H9 (cell line): Measurements from ENCODE around the gene UBE2E3. TPM values are rescaled to one million over a fixed set of nuclear protein-coding genes. Genes with fewer than 3 reads are reported as not detected.

Experiments used
- DNase-seq: peaks from one replicate; pipeline ENCODE4 v3.0.0-alpha.2; 2017
- H2AFZ ChIP-seq: one replicate; pipeline ENCODE4 v1.6.1; 2013; ENCODE audit warnings: mild to moderate bottlenecking, low read length, control low read depth, moderate library complexity
- H2AK5ac ChIP-seq: 2 replicates; pipeline ENCODE4 v1.6.1; 2013; ENCODE audit warnings: low read length, control low read depth, mixed read lengths; ENCODE audit not compliant: insufficient read length
- H2BK120ac ChIP-seq: one replicate; pipeline ENCODE4 v1.6.1; 2013; ENCODE audit warnings: low read depth, mild to moderate bottlenecking, low read length, control low read depth, inconsistent platforms; ENCODE audit not compliant: poor library complexity, severe bottlenecking
- H2BK12ac ChIP-seq: 2 replicates; pipeline ENCODE4 v1.6.1; 2013; ENCODE audit warnings: low read length, control low read depth, mixed read lengths, low read depth; ENCODE audit not compliant: insufficient read length
- H2BK15ac ChIP-seq: 2 replicates; pipeline ENCODE4 v1.6.1; 2013; ENCODE audit warnings: low read depth, low read length, control low read depth
- H2BK20ac ChIP-seq: one replicate; pipeline ENCODE4 v1.6.1; 2013; ENCODE audit warnings: low read depth, mild to moderate bottlenecking, low read length, control low read depth, inconsistent platforms; ENCODE audit not compliant: poor library complexity, severe bottlenecking
- H2BK5ac ChIP-seq: 2 replicates; pipeline ENCODE4 v1.6.1; 2013; ENCODE audit warnings: low read length, control low read depth, mixed read lengths; ENCODE audit not compliant: insufficient read length
- H3K14ac ChIP-seq: 2 replicates; pipeline ENCODE4 v1.6.1; 2013; ENCODE audit warnings: low read length, control low read depth; ENCODE audit not compliant: insufficient read depth
- H3K18ac ChIP-seq: 2 replicates; pipeline ENCODE4 v1.6.1; 2013; ENCODE audit warnings: low read depth, mild to moderate bottlenecking, mixed read lengths, low read length, control low read depth; ENCODE audit not compliant: insufficient read length
- H3K23ac ChIP-seq: 2 replicates; pipeline ENCODE4 v1.6.1; 2013; ENCODE audit warnings: low read length, control low read depth, mixed read lengths, low read depth; ENCODE audit not compliant: insufficient read length
- H3K23me2 ChIP-seq: 2 replicates; pipeline ENCODE4 v1.6.1; 2013; ENCODE audit warnings: low read depth, mild to moderate bottlenecking, mixed read lengths, low read length, control low read depth; ENCODE audit not compliant: insufficient read length, poor library complexity, severe bottlenecking
- H3K27ac ChIP-seq: 2 replicates; pipeline ENCODE4 v1.5.1; 2013; ENCODE audit warnings: low read length, control low read depth, mixed read lengths, low read depth; ENCODE audit not compliant: insufficient read length
- H3K27me3 ChIP-seq: 2 replicates; pipeline ENCODE4 v1.6.1; 2013; ENCODE audit warnings: low read length, control low read depth, inconsistent platforms; ENCODE audit not compliant: insufficient read depth
- H3K4ac ChIP-seq: 2 replicates; pipeline ENCODE4 v1.6.1; 2013; ENCODE audit warnings: low read depth, mild to moderate bottlenecking, control low read depth, inconsistent platforms, low read length, moderate library complexity
- H3K4me1 ChIP-seq: 2 replicates; pipeline ENCODE4 v1.6.1; 2013; ENCODE audit warnings: low read length, control low read depth, inconsistent platforms; ENCODE audit not compliant: insufficient read depth
- H3K4me2 ChIP-seq: 2 replicates; pipeline ENCODE4 v1.6.1; 2013; ENCODE audit warnings: low read length, control low read depth, mixed read lengths; ENCODE audit not compliant: insufficient read length, insufficient read depth
- H3K56ac ChIP-seq: 2 replicates; pipeline ENCODE4 v1.6.1; 2013; ENCODE audit warnings: low read depth, mild to moderate bottlenecking, mixed read lengths, low read length, control low read depth; ENCODE audit not compliant: insufficient read length
- H3K79me1 ChIP-seq: 2 replicates; pipeline ENCODE4 v1.6.1; 2013; ENCODE audit warnings: low read depth, mild to moderate bottlenecking, moderate library complexity, low read length, control low read depth, inconsistent platforms; ENCODE audit not compliant: insufficient read depth, poor library complexity, severe bottlenecking
- H3K79me2 ChIP-seq: 2 replicates; pipeline ENCODE4 v1.6.1; 2013; ENCODE audit warnings: low read length, control low read depth, inconsistent platforms; ENCODE audit not compliant: insufficient read depth
- H3K9ac ChIP-seq: 2 replicates; pipeline ENCODE4 v1.6.1; 2013; ENCODE audit warnings: low read length, control low read depth, mixed read lengths; ENCODE audit not compliant: insufficient read length; ENCODE audit errors: extremely low read depth
- H3K9me3 ChIP-seq: one replicate; pipeline ENCODE4 v1.6.1; 2013; ENCODE audit warnings: low read depth, low read length, inconsistent platforms; ENCODE audit not compliant: control insufficient read depth
- H3T11ph ChIP-seq: one replicate; pipeline ENCODE4 v1.6.1; 2013; ENCODE audit warnings: mild to moderate bottlenecking, low read length, control low read depth, inconsistent platforms
- H4K20me1 ChIP-seq: one replicate; pipeline ENCODE4 v1.6.1; 2013; ENCODE audit not compliant: control insufficient read depth, insufficient read length, insufficient read depth
- H4K5ac ChIP-seq: 2 replicates; pipeline ENCODE4 v1.6.1; 2013; ENCODE audit warnings: low read depth, mild to moderate bottlenecking, mixed read lengths, low read length, control low read depth; ENCODE audit not compliant: insufficient read length
- H4K8ac ChIP-seq: replicated peaks from 2 replicates; pipeline ENCODE4 v1.6.1; 2013; ENCODE audit warnings: low read length, control low read depth, mixed read lengths, low read depth; ENCODE audit not compliant: insufficient read length
- H4K91ac ChIP-seq: 2 replicates; pipeline ENCODE4 v1.6.1; 2013; ENCODE audit warnings: low read depth, mild to moderate bottlenecking, moderate library complexity, mixed read lengths, low read length, control low read depth; ENCODE audit not compliant: insufficient read length
- H3K27ac Mint-ChIP-seq, 3 experiments: 2 replicates in 2 of 3; 3 replicates in 1 of 3; pipeline ENCODE4 v1.8.0; 2020 to 2021; ENCODE audit warnings: mixed read lengths in 3 of 3, mild to moderate bottlenecking in 1 of 3, moderate library complexity in 1 of 3
- H3K27me3 Mint-ChIP-seq: 2 replicates; pipeline ENCODE4 v1.8.0; 2021; ENCODE audit warnings: low read depth, mild to moderate bottlenecking, moderate library complexity, mixed read lengths
- H3K36me3 Mint-ChIP-seq, 3 experiments: 2 replicates in 2 of 3; 3 replicates in 1 of 3; pipeline ENCODE4 v1.8.0; 2020 to 2021; ENCODE audit warnings: low read depth in 3 of 3, mixed read lengths in 3 of 3; ENCODE audit not compliant: insufficient read depth in 1 of 3
- H3K4me1 Mint-ChIP-seq, 2 experiments: 2 replicates each; pipeline ENCODE4 v1.8.0; 2020; ENCODE audit warnings: mixed read lengths in 2 of 2
- H3K4me3 Mint-ChIP-seq, 2 experiments: 2 replicates in 1 of 2; 3 replicates in 1 of 2; pipeline ENCODE4 v1.8.0; 2020 to 2021; ENCODE audit warnings: mild to moderate bottlenecking in 2 of 2, mixed read lengths in 2 of 2, moderate library complexity in 1 of 2
- H3K9me3 Mint-ChIP-seq, 2 experiments: 2 replicates in 1 of 2; 3 replicates in 1 of 2; pipeline ENCODE4 v1.8.0; 2020; ENCODE audit warnings: mild to moderate bottlenecking in 2 of 2, mixed read lengths in 2 of 2, moderate library complexity in 1 of 2
- WGBS: extraction: QIAGEN DNeasy Blood & Tissue Kit; methylation state at CpG from one replicate; pipeline ENCODE4 v1.1.7; 2013; ENCODE audit warnings: missing lambda C conversion rate, low lambda C conversion rate, mixed read lengths; ENCODE audit not compliant: insufficient read length; ENCODE audit errors: extremely low coverage; 5-methylcytosine and 5-hydroxymethylcytosine counted together
- total RNA-seq: library from RNA; stranded (reverse); gene quantifications from 2 replicates; pipeline ENCODE4 v1.2.1, GENCODE V29; 2021
- TF ChIP-seq, protein P1 (sequence below): fragments of 200-600 bp; sonication (generic); conservative IDR thresholded peaks from 3 replicates; pipeline ENCODE4 v1.8.0; 2021; ENCODE audit warnings: antibody characterized with exemption, mild to moderate bottlenecking

UBE2E3 gene
- total RNA-seq, 1 experiment from 2014 or later = 89.1 TPM

GRCh38 chr2:180959787-180960186, 20.6 kb upstream of the UBE2E3 start:
- no peak overlapping the region for H2BK20ac ChIP-seq
- no peak overlapping the region for H3K27ac Mint-ChIP-seq
- no peaks in the 10 kb centered on the region for H3K9me3 ChIP-seq
- no peaks in the 10 kb centered on the region for H3K79me2 ChIP-seq
- no peak overlapping the region for H3K27ac ChIP-seq
- H3K36me3 Mint-ChIP-seq = no peaks in the 10 kb centered on the region
- H2BK120ac ChIP-seq = no peak overlapping the region
- no peak overlapping the region for H3K18ac ChIP-seq
- no peaks in the 10 kb centered on the region for H3K27me3 ChIP-seq
- no peaks in the 10 kb centered on the region for H3K4me1 Mint-ChIP-seq
- no peak overlapping the region for H3K4me2 ChIP-seq
- no CpG with 5 or more reads among the region's 1 CpG for WGBS
- no peak overlapping the region for H2AFZ ChIP-seq
- H2BK15ac ChIP-seq = no peak overlapping the region
- no peak overlapping the region for H3K56ac ChIP-seq
- no peaks in the 10 kb centered on the region for H4K20me1 ChIP-seq
- H4K91ac ChIP-seq = no peak overlapping the region
- H3K9ac ChIP-seq = no peak overlapping the region
- no peak overlapping the region for H2BK5ac ChIP-seq
- no peak overlapping the region for H3K23ac ChIP-seq
- H2AK5ac ChIP-seq = no peak overlapping the region
- H3K4me1 ChIP-seq = no peaks in the 10 kb centered on the region
- H3K79me1 ChIP-seq = no peaks in the 10 kb centered on the region
- H3K4ac ChIP-seq = no peak overlapping the region
- no peak overlapping the region for H3T11ph ChIP-seq
- H3K27me3 Mint-ChIP-seq = no peaks in the 10 kb centered on the region
- H4K5ac ChIP-seq = no peak overlapping the region
- H3K9me3 Mint-ChIP-seq = no peaks in the 10 kb centered on the region
- H3K4me3 Mint-ChIP-seq = no peak overlapping the region
- H3K14ac ChIP-seq = no peak overlapping the region
- TF ChIP-seq, protein P1, sequence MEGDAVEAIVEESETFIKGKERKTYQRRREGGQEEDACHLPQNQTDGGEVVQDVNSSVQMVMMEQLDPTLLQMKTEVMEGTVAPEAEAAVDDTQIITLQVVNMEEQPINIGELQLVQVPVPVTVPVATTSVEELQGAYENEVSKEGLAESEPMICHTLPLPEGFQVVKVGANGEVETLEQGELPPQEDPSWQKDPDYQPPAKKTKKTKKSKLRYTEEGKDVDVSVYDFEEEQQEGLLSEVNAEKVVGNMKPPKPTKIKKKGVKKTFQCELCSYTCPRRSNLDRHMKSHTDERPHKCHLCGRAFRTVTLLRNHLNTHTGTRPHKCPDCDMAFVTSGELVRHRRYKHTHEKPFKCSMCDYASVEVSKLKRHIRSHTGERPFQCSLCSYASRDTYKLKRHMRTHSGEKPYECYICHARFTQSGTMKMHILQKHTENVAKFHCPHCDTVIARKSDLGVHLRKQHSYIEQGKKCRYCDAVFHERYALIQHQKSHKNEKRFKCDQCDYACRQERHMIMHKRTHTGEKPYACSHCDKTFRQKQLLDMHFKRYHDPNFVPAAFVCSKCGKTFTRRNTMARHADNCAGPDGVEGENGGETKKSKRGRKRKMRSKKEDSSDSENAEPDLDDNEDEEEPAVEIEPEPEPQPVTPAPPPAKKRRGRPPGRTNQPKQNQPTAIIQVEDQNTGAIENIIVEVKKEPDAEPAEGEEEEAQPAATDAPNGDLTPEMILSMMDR = no peak
- H2BK12ac ChIP-seq = no peak overlapping the region
- no peak overlapping the region for H4K8ac ChIP-seq
- no peaks in the 10 kb centered on the region for H3K23me2 ChIP-seq
- DNase-seq = no peak
